ENCODE results near the gene MYBPH.
A peak's percentile ranks its signal among the peaks of the same experiment; 100 is the strongest.

MYBPH gene

GRCh38 chr1:203178821-203179666 lies 3.4 kb upstream of the MYBPH start:
- DNase-seq (ENCODE audit: low spot score): no peak

- DNase-seq (ENCODE audit: low spot score): no peak
These were observed 2.5 kb upstream of the MYBPH start for GRCh38 chr1:203178083-203178482.

- no peak for DNase-seq (ENCODE audit: low spot score)
These were observed 1.9 kb upstream of the MYBPH start for GRCh38 chr1:203177470-203178039.

GRCh38 chr1:203177036-203177405 lies 1.4 kb upstream of the MYBPH start:
- no peak for DNase-seq (ENCODE audit: low spot score)

GRCh38 chr1:203176273-203177035 lies 828 bp upstream of the MYBPH start:
- no peak for DNase-seq (ENCODE audit: low spot score)

GRCh38 chr1:203175827-203176241 lies 208 bp upstream of the MYBPH start:
- no peak for DNase-seq (ENCODE audit: low spot score)

- DNase-seq (ENCODE audit: low spot score): no peak
These were observed 1.2 kb downstream of the MYBPH start for GRCh38 chr1:203174324-203174985.

- DNase-seq (ENCODE audit: low spot score): no peak
These were observed 2.1 kb downstream of the MYBPH start for GRCh38 chr1:203173566-203173965.

GRCh38 chr1:203173011-203173555 lies 2.5 kb downstream of the MYBPH start:
- DNase-seq (ENCODE audit: low spot score): no peak

- DNase-seq (ENCODE audit: low spot score): no peak
These were observed 3.2 kb downstream of the MYBPH start for GRCh38 chr1:203172184-203173010.

GRCh38 chr1:203171341-203172183 lies 4.1 kb downstream of the MYBPH start:
- no peak for DNase-seq (ENCODE audit: low spot score)

GRCh38 chr1:203170625-203171330 lies 4.8 kb downstream of the MYBPH start:
- no peak for DNase-seq (ENCODE audit: low spot score)

GRCh38 chr1:203169770-203170520 lies 5.7 kb downstream of the MYBPH start:
- DNase-seq (ENCODE audit: low spot score): no peak

GRCh38 chr1:203168991-203169390 lies 6.6 kb downstream of the MYBPH start:
- DNase-seq (ENCODE audit: low spot score): no peak

- no peak for DNase-seq (ENCODE audit: low spot score)
These were observed 7.3 kb downstream of the MYBPH start for GRCh38 chr1:203168256-203168786.

GRCh38 chr1:203167913-203168200 lies 7.8 kb downstream of the MYBPH start:
- DNase-seq (ENCODE audit: low spot score): no peak

GRCh38 chr1:203167026-203167912 lies 8.4 kb downstream of the MYBPH start:
- peak; percentile 70 for DNase-seq (ENCODE audit: low spot score)

Measured in putamen (tissue), 1 donor.